HG02981 (cell line): ENCODE results near the gene KRTAP5-1.
"Not testable (repeated sequence)": the region's sequence is repeated elsewhere in the genome, so short reads cannot be mapped to it uniquely, and the experiment has no call there.

Source experiments
- ATAC-seq: cut with Tn5 transposase; IDR thresholded peaks from one replicate; pipeline ENCODE4 v1.9.1; 2021; ENCODE audit warnings: mild to moderate bottlenecking, moderate library complexity; ENCODE audit not compliant: unreplicated experiment

The KRTAP5-1 gene, protein sequence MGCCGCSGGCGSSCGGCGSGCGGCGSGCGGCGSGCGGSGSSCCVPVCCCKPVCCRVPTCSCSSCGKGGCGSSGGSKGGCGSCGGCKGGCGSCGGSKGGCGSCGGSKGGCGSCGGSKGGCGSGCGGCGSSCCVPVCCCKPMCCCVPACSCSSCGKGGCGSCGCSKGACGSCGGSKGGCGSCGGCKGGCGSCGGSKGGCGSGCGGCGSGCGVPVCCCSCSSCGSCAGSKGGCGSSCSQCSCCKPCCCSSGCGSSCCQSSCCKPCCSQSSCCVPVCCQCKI

GRCh38 chr11:1584661-1585370, at the start of gene KRTAP5-1:
TSS of gene KRTAP5-1 (minus strand) at chr11:1585283. CDS start at chr11:1585249, 34 bp downstream.
- not testable (repeated sequence) for ATAC-seq

- no peak for ATAC-seq
Measured at GRCh38 chr11:1633864-1634263, 48.8 kb upstream of the KRTAP5-1 start.

DNA sequence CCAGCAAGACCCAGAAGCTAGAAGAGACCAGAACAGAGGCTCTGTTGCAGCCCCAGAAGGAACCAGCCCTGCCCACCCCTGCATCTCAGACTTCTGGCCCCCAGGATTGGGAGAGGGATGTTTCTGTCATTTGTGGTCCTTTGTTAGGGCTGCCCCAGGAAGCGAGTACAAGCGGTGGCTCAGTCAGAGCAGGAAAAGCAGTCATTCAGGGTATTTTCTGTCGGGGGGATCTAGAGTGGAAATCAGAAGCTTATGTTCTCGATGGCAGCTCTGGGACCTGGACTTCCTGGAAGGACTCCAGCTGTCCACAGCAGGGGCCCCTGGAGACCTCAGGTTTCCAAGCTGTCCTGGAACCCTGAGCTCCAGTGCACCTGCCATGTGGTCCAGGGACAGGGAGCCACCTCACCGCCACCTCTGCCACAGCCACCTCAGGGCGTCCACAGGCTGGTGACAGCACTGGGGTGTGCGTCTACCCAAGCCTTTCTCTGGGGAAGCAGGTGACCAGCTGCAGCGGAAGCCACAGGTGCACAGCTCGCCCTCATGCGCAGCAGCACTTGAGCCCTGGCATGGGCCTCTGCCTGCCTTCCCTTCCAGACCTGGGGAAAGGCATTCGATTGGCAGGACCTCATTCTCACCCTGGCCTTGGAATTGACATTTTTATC, 47.1 kb upstream of the KRTAP5-1 start:
- no peak for ATAC-seq

DNA sequence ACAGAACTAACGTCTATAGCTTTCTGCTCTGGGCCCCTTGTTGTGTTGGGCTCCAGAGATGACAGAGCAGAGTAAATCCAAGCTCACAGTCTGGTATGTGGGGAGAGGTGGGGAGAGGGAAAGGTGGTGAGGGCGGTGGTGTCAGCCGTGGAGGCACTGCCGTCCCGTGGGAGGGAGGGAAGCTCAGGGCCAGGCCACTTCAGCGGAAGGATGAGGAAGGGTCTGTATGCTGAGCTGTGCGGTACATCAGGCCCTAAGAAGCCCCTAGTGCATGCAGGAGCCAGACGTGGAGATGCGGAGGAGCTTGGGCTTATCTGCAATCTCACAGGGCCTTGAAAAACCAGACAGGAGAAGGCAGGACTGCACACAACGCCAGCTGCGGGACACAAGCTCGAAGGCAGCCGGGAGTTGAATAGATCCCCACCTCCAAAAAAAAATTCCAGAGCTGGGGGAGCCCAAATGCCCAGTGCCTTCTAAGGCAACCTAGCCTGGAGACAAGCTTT, 46.0 kb upstream of the KRTAP5-1 start:
- no peak for ATAC-seq

DNA sequence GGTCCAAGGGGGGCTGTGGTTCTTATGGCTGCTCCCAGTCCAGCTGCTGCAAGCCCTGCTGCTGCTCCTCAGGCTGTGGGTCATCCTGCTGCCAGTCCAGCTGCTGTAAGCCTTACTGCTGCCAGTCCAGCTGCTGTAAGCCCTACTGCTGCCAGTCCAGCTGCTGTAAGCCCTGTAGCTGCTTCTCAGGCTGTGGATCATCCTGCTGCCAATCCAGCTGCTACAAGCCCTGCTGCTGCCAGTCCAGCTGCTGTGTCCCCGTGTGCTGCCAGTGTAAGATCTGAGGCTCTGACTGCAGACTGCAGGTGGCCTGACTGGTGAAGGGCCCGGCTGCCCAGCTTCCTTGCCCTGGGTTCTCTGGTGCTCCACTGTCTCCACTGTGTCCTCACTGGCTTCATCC, 45.2 kb upstream of the KRTAP5-1 start:
- ATAC-seq = no peak

- no peak for ATAC-seq
Measured at GRCh38 chr11:1629326-1630185, 44.5 kb upstream of the KRTAP5-1 start, which contains the start of gene KRTAP5-5. TSS of gene KRTAP5-5 (plus strand) at chr11:1629775. CDS start at chr11:1629841, 66 bp downstream.

DNA sequence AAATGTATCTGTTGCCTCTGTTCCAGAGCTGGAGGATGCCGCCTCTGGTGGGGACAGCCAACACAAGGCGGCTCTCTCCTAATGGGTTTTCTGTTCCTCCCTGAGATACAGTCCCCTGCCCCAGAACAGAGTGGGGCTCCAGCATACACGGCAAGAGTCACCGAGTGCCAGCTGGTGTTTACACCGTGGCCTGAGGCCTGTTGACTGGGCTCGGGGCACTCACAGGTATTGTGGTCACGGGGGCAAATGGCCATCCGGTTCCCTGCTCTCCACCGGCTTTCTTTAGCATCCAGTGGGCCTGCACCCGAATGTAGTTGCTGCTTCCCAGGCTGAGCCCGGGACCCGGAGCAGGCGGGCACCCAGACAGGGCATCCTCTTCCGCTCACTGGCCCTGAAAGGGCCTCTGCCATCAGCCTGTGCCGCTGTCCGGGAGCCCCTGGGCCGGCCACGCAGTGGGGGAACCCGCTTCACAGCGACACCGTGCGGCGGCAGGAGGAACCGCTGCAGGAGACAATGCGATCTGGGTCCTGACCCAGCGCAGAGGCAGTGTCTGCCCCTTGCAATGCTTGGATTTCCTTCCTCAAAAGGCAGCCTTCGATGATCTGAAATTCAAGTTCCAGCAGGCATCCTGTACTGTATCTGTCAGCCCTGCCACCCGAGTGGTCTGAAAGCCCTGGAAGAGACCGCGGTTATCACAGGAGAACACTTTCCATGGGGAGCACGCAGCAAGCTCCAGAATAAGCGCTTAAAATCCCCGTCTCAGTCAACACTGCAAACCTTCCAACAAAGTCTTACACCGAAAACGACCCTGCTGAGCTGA, 43.6 kb upstream of the KRTAP5-1 start:
- no peak for ATAC-seq

DNA sequence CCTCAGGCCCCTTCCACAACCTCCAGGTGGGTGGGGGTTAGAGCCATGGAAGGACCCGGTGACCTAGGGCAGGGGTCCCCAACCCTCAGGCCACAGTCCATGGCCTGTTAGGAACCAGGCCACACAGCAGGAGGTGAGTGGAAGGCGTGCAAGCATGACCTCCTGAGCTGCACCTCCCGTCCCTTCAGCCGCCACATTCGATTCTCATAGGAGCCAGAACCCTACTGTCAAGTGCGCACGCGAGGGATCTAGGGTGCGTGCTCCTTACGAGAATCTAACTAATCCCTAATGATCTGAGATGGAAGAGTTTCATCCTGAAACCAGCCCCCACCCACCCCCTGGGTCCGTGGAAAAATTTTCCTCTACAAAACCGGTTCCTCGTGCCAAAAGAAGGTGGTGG, 40.5 kb upstream of the KRTAP5-1 start:
- ATAC-seq = no peak

DNA sequence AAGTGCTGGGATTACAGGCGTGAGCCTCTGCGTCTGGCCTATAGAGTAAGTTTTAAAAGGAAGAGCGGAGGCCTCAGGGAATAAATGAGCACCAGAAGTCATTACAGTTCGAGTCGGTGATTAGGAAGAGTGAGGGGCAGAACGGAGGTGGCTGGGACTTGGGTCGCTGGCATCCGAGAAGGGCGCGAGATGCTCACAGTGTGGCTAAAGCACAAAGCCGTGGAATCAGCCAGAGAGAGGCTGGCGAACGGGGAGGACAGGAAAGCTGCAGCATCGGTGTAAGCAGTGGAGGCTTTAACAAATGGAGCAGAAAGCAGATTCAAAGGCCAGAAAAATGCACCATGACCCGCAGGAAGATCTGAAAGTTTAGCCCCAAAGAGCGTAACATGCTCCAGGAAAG, 39.5 kb upstream of the KRTAP5-1 start:
- ATAC-seq = no peak

DNA sequence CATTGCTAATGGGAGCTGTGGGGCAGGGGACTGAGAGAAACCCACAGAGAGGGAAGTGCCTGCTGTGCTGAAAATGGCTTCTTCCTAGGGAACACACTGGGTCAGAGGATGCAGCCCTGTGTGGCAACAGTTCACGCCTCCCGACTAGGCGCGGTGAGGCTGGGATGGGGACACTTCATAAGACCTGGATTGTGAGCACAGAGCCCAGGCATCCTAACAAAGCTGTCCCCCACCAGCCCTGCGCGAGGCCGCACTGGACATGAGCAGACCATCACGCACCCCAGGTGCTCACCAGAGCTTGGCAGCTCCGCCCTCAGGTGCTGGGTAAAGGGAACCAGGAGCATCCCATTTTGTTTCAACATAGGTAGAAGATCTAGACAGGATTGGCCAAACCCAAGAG, 38.6 kb upstream of the KRTAP5-1 start:
- ATAC-seq = no peak

GRCh38 chr11:1622086-1622485, 37.0 kb upstream of the KRTAP5-1 start, which contains the start of gene KRTAP5-4:
TSS of gene KRTAP5-4 (minus strand) at chr11:1622138. CDS start at chr11:1622093, 45 bp downstream.
- no peak for ATAC-seq

DNA sequence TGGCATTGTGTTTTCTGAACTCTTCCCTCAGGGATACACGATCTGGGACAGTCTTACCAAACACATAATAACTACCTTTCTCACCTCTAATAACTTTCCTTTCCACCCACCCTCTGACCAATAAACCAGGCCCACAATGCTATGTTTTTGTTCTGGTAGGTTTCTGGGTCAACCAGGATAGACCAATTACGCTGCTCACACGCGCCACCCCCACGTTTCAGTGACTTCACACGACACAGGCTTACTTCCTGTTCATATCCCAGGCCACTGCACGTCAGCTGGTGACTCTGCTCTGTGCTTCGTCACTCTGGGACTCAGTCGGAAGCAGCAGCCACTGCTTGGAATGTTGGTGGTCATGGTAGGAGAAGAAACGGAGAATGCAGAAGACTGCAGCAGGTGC, 34.4 kb upstream of the KRTAP5-1 start:
- ATAC-seq = no peak

GRCh38 chr11:1618231-1618630, 33.1 kb upstream of the KRTAP5-1 start:
- ATAC-seq = no peak

- no peak for ATAC-seq
Measured at GRCh38 chr11:1608363-1608762, 23.3 kb upstream of the KRTAP5-1 start, which contains the start of gene KRTAP5-3. TSS of gene KRTAP5-3 (minus strand) at chr11:1608463. CDS start at chr11:1608385, 78 bp downstream.

GRCh38 chr11:1607901-1608300, 22.8 kb upstream of the KRTAP5-1 start:
- not testable (repeated sequence) for ATAC-seq

- ATAC-seq = not testable (repeated sequence)
Measured at GRCh38 chr11:1607156-1607845, 22.2 kb upstream of the KRTAP5-1 start.

GRCh38 chr11:1605923-1606322, 20.8 kb upstream of the KRTAP5-1 start:
- not testable (repeated sequence) for ATAC-seq

DNA sequence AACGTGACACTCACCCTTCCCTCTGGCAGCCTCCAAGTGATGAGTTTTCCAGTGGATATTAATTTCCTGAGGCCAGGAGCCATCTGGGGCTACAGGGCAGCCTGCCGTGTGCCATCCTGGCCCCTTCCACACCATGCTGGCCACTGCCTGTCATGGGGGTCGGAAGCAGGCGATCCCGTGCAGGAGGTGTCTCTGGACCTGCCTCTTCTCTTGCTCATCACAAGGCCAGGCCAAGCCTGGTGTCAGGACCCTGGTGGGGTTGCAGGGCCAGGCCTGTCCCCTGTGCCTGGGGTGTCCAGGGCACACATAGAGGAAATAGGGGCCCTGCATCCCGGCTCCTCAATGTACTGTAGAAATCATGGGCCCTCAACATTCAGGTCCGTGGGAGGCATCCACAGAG, 19.6 kb upstream of the KRTAP5-1 start:
- no peak for ATAC-seq

DNA sequence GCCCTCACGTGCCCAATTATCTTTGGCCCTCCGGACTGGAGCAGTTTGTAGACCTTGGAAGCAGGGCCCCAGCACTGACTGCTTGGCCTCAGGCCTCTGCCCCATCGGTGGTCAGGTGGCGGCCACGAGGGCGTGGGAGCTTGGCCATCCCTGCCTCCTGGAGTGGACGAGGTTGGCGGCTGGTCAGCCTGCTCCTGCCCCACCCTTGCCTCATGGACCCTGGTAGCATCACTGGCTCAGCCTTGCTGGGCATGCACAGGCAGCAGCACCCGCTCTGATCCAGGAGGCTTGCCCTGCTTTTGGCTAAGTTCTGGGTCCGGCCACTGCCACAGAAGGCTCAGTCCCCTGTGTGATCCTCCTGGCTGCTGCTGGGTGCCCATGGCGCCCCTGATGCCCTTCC, 19.1 kb upstream of the KRTAP5-1 start:
- no peak for ATAC-seq
